HG03064 (cell line): Measurements from ENCODE around the gene MGA.

Source experiments
- ATAC-seq: cut with Tn5 transposase; IDR thresholded peaks from one replicate; pipeline ENCODE4 v1.9.1; 2021; ENCODE audit warnings: low read depth; ENCODE audit not compliant: unreplicated experiment

The MGA gene

DNA sequence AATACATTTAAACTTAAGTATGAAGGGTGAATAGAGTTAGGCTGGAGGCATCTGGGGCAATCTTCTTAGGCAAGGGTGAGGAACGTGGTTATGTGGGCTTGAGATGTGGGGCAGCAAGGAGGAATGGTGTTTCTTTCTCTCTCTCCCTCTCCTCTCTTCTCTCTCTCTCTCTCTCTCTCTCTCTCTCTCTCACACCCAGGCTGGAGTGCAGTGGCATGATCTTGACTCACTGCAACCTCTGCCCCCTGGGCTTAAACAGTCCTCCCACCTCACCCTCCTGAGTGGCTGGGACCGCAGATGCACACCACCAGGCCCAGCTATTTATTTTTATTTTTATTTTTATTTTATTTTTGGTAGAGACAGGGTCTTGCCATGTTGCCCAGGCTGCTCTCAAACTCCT is 4.0 kb upstream of the MGA start:
- ATAC-seq: no peak

DNA sequence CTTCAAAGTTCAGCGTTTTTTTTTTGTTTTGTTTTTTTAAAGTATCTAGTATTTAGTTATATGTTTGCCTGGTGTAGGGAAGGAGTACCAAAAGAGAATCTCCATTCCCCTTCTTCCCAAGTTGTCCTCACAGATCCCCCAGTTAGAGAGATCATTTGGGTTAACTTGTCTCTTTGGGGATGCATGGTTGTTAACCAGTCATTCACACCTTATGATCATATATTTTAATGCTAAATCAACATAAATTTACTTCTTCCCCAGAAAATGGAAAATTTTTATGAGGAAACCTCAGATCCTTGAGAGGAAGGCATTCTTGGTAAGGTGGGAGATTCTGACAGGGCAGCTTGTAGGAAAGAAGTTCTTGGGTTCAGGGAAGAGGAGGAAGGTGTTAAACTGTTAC is 1.5 kb upstream of the MGA start:
- ATAC-seq: no peak

DNA sequence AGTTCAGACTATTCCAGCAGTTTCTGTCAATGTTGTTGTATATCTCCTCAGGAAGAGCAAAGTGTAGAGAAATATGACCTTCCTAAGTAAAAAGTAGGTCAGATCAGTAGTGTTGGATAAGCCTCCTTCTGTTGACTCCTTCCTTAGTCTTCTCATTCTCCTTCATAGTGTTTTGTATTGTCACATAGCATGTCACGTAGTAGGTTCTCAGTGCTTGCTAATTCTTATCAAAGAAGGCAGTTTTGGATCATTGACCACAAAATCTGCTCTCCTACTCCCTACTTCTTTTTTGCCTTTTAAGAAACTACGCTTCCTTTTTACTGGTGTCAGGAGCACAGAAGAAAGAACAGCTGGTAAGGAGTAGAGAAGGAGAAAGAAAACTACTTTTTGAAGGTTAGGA is 1.0 kb upstream of the MGA start:
- ATAC-seq: no peak

DNA sequence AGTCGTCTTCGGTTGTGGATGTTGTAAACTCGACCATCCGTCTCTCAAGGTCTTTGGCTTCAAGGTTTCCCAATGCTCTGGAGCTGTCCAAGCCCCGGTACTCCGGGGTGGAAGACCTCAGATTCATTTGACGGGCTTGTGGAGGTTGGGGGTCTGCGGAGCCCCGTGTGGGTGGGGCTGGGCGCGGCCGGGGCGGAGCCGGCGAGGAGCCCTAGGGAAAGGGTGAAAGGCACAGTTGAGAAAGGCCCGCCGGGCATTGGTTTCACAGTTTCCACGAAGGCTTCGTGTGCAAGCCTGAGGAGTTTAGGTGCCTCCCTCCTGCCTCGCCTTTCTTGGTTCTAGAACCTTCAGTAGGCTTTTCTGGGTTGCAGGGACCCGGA is 360 bp upstream of the MGA start:
- peak; percentile 7 for ATAC-seq

DNA sequence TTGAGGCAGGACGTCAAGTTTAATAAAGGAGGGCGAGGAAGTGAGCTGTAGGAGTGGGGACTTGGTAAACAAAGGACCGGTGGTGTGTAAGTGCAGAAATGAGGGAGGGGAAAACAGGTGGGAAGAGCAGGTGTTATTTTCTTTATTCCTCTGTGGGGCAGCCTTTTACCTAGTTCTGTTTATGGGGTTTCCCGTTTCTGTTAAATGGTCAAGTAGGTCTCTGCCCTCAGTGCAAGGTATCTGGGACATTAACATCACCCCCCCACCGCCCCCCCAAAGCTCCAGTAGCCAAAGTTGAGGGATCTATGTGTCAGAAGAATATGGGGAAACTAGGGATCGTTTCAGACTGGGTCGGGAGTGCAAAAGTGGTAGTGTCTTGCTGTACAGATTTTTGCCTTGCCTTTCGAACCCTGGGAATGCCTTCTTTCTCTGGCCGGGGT is 893 bp downstream of the MGA start:
- ATAC-seq: peak; percentile 8

DNA sequence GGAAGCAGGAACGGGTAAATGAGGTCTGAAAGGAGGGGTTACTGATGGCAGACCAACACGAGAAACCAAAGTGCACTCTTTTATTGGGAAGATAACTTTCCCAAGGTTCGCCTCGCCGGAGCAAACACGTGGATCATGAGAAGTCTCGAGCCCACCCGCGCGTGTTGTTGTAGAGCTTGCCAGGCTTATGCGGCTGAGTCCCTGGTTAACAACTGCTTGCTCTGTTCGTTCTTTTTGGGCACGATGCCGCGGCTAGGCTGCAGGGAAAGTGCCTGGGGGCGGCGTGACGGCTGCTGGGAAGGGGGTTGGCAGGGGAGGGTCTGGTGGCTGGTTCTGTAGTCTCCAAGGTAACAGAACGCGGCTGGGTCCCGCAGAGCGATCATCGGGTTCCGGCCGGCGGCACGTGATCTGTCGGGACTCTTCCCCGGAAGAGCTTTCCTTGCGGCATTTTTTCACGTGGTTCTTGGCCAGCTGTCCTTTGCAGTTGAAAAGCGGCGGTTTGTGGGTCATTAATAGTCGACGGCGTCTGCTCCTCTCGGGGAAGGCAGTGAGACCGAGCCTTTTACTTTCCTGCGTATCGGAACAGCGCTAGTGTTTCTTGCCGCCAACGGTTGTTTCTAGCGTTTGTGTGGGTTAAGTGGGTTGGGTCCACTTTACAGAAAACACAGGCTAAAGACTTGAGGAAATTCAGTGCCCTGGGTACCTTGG is 1.5 kb downstream of the MGA start:
- no peak for ATAC-seq

DNA sequence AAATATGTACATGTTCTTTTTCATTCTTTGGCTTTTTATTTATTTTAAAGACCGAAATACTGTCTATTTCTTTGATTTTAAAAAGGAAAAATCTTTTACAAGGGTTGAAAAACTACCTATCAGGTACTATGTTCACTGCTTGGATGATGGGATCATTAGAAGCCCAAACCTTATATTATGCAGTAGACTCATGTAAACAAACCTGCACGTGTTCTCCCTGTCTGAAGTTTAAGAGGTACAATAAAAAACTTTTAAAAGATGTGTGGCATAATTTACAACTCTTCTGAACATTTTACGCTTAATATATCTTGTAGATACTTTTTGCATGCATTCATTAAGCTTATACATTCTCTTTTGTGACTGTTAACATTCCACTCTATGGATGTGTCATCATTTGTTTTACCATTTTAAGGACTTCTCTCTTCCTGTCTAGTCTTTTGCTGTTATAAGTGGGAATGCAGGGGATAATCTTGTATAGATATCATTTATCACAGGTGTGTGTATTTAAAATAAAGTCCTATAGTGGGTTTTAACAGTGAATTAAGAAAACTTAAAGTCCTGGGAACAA is 6.2 kb downstream of the MGA start:
- no peak for ATAC-seq

DNA sequence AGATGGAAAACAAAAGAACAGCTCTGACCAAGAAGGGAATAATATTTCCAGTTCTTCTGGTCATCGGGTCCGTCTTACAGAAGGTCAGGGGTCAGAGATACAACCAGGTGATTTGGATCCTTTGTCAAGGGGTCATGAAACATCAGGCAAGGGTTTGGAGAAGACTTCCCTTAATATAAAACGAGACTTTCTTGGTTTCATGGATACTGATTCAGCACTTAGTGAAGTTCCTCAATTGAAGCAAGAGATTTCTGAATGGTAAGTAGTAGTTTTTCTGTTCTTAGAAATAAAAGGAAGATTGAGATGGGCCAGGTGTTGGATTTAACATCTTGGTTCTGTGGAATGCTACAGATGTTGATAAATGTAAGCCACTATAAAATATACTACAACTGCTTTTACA is 9.5 kb downstream of the MGA start:
- no peak for ATAC-seq

DNA sequence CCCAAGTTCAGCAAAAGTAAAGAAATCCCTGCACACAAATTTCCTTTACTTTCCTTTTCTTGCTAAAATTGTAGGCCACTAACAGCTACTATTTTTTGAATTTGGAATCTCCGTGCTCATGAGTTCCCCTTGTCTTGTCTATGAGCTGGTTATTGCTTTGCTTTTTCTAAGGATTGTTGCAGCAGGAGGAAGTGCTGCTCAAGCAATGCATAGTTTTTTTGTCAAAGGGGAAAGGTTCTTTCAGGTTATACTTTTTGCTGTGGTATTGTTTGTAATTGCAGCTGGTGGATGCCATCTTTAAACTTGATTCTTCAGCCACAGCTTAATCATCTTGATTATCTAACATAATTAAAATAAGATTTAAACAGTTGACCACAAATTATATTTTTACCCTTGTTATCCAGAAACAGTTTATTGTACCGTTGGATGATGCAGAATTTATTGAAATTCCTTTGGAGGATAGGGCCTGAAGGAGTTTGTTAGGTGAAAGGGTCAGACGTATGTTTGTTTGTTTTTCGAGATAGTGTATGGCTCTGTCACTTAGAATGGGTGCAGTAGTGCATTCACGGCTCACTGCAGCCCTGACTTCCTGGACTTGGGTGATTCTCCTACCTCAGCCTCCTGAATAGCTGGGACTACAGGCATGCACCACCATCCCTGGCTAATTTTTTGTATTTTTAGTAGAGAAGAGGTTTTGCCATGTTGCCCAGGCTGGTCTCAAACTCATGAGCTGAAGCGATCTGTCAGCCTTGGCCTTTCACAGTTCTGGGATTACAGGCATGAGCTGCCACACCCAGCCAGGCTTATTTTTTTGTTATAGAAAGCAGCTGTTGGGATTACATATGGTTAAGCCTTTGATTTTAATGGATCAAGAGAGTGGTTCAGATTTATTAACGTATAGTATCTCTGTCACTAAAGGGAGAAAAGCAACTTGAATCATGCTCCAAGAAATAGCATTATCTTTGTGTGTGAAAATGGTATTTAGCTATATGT is 11.7 kb downstream of the MGA start:
- no peak for ATAC-seq

DNA sequence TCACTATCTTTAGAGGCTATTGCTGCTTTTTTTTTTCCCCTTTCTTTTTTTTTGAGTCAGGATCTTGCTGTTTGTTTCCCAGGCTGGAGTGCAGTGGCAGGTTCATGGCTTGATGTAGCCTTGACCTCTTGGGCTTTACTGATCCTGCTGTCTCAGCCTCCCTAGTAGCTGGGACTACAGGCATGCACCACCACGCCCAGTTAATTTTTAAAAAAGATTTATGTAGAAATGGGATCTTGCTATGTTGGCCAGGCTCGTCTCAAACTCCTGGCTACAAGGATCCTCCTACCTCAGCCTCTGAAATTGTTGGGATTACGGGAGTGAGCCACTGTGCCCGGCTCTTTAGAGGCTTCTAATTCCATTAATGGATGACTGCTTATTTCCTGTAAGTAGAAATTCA is 15.1 kb downstream of the MGA start:
- ATAC-seq: no peak

DNA sequence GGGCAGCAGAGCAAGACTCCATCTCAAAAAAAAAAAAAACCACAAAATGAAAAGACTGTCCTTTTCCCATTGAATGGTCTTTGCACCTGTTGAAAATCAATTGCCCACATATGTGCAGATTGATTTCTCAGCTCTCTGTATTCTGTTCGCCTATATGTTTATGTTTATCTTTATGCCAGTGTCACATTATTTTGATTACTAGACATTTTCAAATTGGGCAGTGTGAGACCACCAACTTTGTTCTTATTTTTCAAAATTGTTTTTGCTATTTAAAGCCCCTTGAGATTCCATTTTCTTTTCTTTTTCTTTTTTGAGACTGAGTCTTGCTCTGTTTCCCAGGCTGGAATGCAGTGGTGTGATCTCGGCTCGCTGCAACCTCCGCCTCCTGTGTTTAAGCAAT is 18.5 kb downstream of the MGA start:
- no peak for ATAC-seq

DNA sequence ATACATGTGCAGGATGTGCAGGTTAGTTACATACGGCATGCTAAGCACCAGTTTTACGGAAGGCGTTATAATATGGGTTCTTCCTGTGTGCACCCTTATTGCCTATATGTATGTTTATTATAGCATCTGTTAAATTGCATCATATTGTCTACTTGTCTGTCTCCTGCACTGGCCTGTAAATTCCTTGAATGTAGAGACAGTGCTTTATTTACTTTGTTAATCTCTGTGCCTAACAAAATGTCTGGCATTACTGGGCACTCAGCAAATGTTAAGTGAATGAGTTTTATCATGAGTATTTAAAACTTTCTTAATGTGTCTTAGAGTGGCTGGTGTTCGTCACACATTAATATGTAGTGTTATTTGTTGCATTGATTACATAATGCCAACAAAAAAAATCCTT is 23.8 kb downstream of the MGA start:
- ATAC-seq: no peak

DNA sequence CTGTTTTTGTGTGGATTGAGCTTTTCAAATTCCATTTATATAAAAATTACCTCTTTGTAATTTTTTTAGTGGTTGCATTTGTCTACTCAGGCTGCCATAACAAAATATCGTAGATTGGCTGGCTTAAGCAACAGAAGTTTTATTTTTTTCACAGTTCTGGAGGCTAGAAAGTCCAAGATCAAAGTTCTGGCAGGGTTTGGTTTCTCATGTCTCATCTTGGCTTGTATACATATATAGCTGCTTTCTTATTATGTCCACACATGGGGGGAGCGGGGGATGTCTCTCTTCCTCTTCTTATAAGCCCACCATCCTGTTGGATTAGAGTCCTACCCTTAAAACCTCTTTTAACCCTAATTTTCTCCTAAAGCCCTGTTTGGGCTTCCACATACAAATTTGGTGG is 28.5 kb downstream of the MGA start:
- ATAC-seq: no peak

DNA sequence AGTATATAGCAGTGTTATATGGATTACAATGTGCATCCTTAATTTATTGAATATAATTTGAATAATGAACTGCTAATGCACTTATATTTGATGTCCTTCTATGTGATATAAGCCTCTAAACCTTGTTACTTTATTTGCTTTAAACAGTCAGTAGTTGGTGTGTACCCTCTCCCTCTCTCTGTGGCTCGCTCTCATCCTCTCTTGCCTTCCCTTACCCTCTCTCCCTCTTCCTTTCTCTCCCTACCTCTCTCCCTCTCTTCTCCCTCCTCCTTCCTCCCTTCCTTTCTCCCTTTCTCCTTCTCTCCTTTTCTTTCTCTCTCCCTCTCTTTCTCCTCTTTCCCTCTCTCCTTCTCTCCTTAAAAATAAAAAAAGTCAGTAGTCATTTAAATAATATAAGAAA is 28.9 kb downstream of the MGA start:
- no peak for ATAC-seq

DNA sequence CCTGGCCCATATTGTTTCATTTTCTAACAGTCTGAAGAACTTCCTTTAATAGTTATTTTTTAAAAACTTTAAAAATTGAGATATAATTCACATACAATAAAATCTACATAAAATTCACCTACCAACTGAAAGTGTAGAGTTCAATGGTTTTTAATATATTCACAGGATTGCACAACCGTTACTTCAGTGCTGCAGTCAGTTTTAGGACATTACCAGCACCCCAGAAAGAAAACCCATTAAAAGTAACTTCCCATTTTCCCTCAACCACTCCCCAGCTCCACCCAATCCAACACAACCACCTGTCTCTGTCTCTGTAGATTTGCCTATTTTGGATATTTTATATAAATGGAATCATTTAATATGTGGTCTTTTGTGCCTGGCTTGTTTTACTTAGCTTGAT is 29.6 kb downstream of the MGA start:
- no peak for ATAC-seq

DNA sequence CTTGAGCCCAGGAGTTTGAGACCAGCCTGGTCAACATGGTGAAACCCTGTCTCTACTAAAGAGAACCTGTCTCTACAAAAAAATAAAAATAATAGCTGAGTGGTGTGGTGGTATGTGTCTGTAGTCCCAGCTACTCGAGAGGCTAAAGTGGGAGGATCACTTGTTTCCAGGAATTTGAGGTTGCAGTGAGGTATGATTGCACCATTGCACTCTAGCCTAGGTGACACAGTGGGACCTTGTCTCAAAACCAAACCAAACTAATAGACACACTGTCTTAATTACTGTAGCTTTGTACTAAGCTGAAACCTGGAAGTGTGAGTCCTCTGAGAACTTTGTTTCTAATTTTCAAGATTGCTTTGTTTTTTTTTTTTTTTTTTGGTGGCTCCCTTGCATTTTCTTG is 30.4 kb downstream of the MGA start:
- no peak for ATAC-seq

DNA sequence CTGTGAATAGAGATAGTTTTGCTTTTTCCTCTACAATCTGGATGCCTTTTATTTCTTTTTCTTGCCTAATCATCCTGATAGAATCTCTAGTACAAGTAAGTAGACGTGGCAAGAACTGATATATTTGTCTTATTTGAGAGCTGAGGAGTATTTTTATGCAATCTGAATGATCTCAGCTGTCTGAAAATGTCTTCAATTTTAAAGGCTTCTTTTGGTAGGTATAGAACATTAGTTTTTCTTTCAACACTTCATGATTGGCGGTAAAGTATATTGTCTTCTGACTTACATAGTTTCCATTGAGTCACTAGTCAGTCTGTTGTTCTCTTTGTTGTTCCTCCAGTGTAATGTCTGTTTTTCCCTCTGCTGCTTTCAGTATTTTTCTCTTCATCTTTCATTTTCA is 31.3 kb downstream of the MGA start:
- ATAC-seq: no peak

DNA sequence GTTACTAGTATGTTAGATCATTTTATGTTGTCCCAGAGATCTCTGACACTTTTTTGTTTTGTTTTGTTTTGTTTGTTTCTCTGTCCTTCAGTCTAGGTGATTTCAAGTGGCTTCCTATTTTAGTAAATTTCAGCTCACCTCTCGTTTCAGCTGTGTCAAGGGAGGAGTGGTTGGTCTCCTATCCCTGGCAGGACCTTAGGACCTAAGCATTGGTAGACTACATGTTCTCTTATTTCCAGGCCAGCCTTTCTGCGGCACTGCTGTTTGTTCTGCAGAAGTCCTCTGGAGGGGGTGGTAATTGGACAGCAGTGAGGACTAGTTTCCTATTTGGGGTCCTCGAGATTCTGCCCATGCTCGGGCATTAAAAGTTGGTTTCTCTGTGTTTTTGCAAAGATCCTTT is 31.8 kb downstream of the MGA start:
- ATAC-seq: no peak

DNA sequence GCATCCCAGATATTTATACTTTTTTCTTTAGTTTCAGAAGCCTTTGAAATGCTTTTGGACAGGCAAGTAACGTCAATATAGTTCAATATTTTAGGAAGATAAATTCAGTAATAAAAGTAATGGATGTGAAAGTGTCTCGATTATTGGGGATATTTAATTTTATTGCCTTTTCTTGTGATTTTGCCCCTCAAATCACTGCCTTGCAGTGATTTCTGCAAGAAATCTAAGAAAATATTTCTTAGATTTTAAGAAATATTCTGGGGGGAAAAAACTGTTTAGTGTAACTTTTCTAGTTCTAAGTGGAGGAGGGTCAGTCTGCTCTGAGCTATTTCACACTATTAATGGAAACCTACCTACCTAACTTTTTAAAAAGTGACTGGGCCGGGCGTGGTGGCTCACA is 33.6 kb downstream of the MGA start:
- ATAC-seq: no peak

DNA sequence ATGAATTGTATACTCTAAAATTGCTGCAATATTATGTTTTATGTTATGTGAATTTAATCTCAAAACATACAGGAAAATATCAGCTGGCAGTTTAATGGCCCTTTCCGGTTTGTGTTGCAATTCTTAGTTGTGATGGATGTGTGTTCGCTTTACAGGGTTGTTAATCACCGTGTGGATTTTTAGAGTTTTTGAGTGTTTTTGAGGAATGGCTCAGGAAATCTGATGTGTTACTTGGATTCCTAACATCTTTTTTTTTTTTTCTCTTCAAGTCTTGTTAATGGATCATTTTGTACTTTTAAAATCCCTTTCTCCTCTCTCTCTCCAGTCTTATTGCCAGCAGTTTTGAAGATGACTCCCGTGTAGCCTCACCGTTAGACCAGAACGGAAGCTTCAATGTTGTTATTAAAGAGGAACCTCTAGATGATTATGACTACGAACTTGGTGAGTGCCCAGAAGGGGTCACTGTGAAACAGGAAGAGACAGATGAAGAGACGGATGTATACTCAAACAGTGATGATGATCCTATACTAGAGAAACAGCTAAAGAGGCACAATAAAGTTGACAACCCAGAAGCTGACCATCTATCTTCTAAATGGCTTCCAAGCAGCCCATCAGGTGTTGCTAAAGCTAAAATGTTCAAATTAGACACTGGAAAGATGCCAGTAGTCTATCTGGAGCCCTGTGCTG is 35.7 kb downstream of the MGA start:
- ATAC-seq: peak; percentile 78

DNA sequence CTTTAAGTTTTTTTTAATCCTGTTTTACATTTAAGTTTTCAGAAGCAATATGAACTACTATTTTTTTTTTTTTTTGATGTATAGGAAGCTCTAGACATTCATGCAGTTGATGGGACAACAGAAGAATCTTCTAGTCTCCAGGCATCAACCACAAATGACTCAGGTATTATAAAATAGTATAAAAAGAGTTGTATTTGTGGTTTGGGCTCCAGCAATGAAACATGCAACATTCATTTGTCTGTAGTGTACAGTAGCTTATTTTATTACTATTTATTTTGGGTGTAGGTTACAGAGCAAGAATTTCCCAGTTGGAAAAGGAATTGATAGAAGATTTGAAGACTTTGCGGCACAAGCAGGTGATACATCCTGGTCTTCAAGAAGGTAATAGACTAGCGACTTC is 38.6 kb downstream of the MGA start:
- ATAC-seq: no peak
